A673 (cell line): ENCODE measurements around the gene KDM4B. TPM values are rescaled to one million over a fixed set of nuclear protein-coding genes. Genes with fewer than 3 reads are reported as not detected.
A peak's percentile ranks its signal among the peaks of the same experiment; 100 is the strongest.

Source experiments
- BruUV-seq: library from RNA; stranded (reverse); fragments of 400-500 nt; replicated peaks from 2 replicates; lab custom pipeline; 2021; lab: Mats Ljungman, UMichigan
- CTCF ChIA-PET: fragments of 300-600 bp; sonication (Branson Sonifier 250); formaldehyde crosslinking; loops from one replicate; lab custom pipeline; 2022; ENCODE audit warnings: antibody characterized with exemption; lab: Charles Lee
- POLR2A ChIA-PET: fragments of 300-600 bp; sonication (Branson Sonifier 250); formaldehyde crosslinking; loops from one replicate; lab custom pipeline; 2022; ENCODE audit warnings: antibody characterized with exemption; ENCODE audit not compliant: low non-redundant PET; lab: Charles Lee
- DNase-seq: peaks from one replicate; pipeline ENCODE4 v3.0.0-alpha.2; 2015; ENCODE audit warnings: low spot score
- H3K27ac ChIP-seq: fragments of 200-600 bp; sonication (generic); 2 replicates; pipeline ENCODE4 v1.5.1; 2016; ENCODE audit warnings: mixed run types, low read depth, mild to moderate bottlenecking, mixed read lengths, antibody characterized with exemption, low read length; ENCODE audit not compliant: poor library complexity, severe bottlenecking
- H3K27me3 ChIP-seq: fragments of 200-600 bp; sonication (generic); replicated peaks from 2 replicates; pipeline ENCODE4 v1.6.1; 2017; ENCODE audit warnings: mixed run types, low read depth, mild to moderate bottlenecking, mixed read lengths, antibody characterized with exemption, low read length; ENCODE audit not compliant: insufficient read depth, poor library complexity
- H3K36me3 ChIP-seq: fragments of 200-600 bp; sonication (generic); 2 replicates; pipeline ENCODE4 v1.6.1; 2016; ENCODE audit warnings: mixed run types, mild to moderate bottlenecking, mixed read lengths, antibody characterized with exemption, low read length; ENCODE audit not compliant: insufficient read depth, poor library complexity, severe bottlenecking
- H3K4me1 ChIP-seq: fragments of 200-600 bp; sonication (generic); 2 replicates; pipeline ENCODE4 v1.6.1; 2017; ENCODE audit warnings: mixed run types, mild to moderate bottlenecking, mixed read lengths, antibody characterized with exemption, low read length; ENCODE audit not compliant: insufficient read depth, poor library complexity, severe bottlenecking
- H3K4me3 ChIP-seq: fragments of 200-600 bp; sonication (generic); 2 replicates; pipeline ENCODE4 v1.5.1; 2016; ENCODE audit warnings: low read depth, mixed run types, mild to moderate bottlenecking, mixed read lengths, low read length; ENCODE audit not compliant: poor library complexity, severe bottlenecking
- H3K9me3 ChIP-seq: fragments of 200-600 bp; sonication (generic); 2 replicates; pipeline ENCODE4 v1.6.1; 2016; ENCODE audit warnings: mixed run types, low read depth, mild to moderate bottlenecking, mixed read lengths, antibody characterized with exemption, low read length; ENCODE audit not compliant: poor library complexity, severe bottlenecking
- EZH2 ChIP-seq: fragments of 200-600 bp; sonication (generic); IDR thresholded peaks from 2 replicates; pipeline ENCODE4 v1.6.1; 2017; ENCODE audit warnings: borderline replicate concordance, low read depth, mild to moderate bottlenecking, mixed read lengths, antibody characterized with exemption, low read length; ENCODE audit not compliant: poor library complexity, severe bottlenecking
- intact Hi-C: fragments of 100-400 bp; cut with micrococcal nuclease; formaldehyde crosslinking; loops from one replicate; pipeline ENCODE4 v1.10.0; 2022; ENCODE audit not compliant: unreplicated experiment
- total RNA-seq: library from RNA; stranded (reverse); gene quantifications from 2 replicates; pipeline ENCODE4 v1.2.3, GENCODE V29; 2021
- TF ChIP-seq, protein P1 (sequence below): fragments of 300-800, 200-600 bp; sonication (generic); conservative IDR thresholded peaks from 2 replicates; pipeline ENCODE4 v1.5.1; 2017; ENCODE audit warnings: low read depth, mild to moderate bottlenecking, antibody characterized with exemption, low read length, moderate library complexity, mixed read lengths

KDM4B gene
- total RNA-seq, 1 experiment from 2014 or later, result 30.0 TPM

- no peaks in the 10 kb centered on the region for H3K36me3 ChIP-seq
- peaks cover 64% of the 10 kb centered on the region for H3K4me1 ChIP-seq
- POLR2A ChIA-PET, result no interaction called here
- DNase-seq, result peak; percentile 94
- no peaks in the 10 kb centered on the region for H3K27me3 ChIP-seq
- H3K9me3 ChIP-seq, result no peaks in the 10 kb centered on the region
- H3K4me3 ChIP-seq, result no peak overlapping the region
- CTCF ChIA-PET, result interaction anchor here (0.5 kb wide), 1 partner anchor 25 kb away, joined by 9 read pairs; no protein-coding TSS in a partner anchor
- peak overlapping the region; percentile 100 for H3K27ac ChIP-seq
- TF ChIP-seq EZH2, result no peak
- TF ChIP-seq, protein P1, sequence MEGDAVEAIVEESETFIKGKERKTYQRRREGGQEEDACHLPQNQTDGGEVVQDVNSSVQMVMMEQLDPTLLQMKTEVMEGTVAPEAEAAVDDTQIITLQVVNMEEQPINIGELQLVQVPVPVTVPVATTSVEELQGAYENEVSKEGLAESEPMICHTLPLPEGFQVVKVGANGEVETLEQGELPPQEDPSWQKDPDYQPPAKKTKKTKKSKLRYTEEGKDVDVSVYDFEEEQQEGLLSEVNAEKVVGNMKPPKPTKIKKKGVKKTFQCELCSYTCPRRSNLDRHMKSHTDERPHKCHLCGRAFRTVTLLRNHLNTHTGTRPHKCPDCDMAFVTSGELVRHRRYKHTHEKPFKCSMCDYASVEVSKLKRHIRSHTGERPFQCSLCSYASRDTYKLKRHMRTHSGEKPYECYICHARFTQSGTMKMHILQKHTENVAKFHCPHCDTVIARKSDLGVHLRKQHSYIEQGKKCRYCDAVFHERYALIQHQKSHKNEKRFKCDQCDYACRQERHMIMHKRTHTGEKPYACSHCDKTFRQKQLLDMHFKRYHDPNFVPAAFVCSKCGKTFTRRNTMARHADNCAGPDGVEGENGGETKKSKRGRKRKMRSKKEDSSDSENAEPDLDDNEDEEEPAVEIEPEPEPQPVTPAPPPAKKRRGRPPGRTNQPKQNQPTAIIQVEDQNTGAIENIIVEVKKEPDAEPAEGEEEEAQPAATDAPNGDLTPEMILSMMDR, result no peak
- TSS peak; percentile 56 for BruUV-seq
- intact Hi-C loops, result no loop called here
Measured at GRCh38 chr19:5091018-5091683, 122.2 kb downstream of the KDM4B start.

DNA sequence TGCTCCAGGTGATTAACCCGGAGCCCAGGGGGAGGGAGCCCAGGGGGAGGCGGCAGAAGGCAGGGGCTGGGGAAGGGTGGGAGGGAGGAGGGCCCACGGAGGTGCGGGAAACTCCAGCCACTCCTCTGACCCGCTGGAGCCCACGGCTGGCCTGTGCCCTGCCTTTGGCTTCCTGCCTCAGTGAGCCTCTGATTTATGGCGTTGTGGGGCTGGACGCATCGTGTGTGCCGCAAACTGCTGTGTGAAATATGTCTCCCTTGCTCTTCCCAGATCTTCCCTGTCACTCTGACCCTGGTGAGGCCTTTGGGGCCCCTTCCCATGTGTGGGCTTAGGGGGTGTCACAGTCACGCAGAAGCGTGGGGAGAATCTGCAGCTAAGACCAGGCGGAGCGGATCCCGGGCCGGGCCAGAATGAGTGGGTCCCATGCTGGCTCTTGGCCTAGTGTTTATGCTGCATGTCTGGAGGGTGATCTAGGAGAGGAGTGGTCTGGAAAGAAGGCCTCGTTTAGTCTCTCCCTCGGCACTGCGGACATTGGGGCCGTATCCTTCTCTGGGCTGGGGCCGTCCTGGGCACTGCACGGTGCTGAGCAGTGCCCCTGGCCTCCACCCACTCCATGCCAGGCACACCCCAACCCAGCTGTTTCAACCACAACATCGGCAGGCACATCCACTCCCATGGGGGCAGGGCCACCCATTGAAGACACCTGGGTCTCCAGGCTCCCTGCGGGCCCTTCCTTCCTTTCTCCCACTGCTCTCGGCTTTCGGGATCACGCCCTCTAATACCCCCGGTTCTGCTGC, 123.0 kb downstream of the KDM4B start:
- intact Hi-C loops, result no loop called here
- Histone ChIP-seq H3K36me3 (no peaks in the 10 kb centered on the region), H3K27ac (peak overlapping the region; percentile 100), H3K27me3 (no peaks in the 10 kb centered on the region), H3K4me3 (no peak overlapping the region), H3K9me3 (no peaks in the 10 kb centered on the region), H3K4me1 (peaks cover 68% of the 10 kb centered on the region)
- CTCF ChIA-PET, result no interaction called here
- POLR2A ChIA-PET, result no interaction called here
- TF ChIP-seq EZH2, result no peak
- TF ChIP-seq, protein P1, result no peak
- BruUV-seq, result no TSS peak
- DNase-seq, result no peak

- H3K9me3 ChIP-seq, result no peaks in the 10 kb centered on the region
- no peak for TF ChIP-seq EZH2
- TF ChIP-seq, protein P1, result no peak
- H3K4me3 ChIP-seq, result no peak overlapping the region
- POLR2A ChIA-PET, result no interaction called here
- peaks cover 74% of the 10 kb centered on the region for H3K4me1 ChIP-seq
- peak overlapping the region; percentile 100 for H3K27ac ChIP-seq
- no peak for DNase-seq
- no peaks in the 10 kb centered on the region for H3K27me3 ChIP-seq
- BruUV-seq, result no TSS peak
- CTCF ChIA-PET, result no interaction called here
- H3K36me3 ChIP-seq, result no peaks in the 10 kb centered on the region
- intact Hi-C loops, result no loop called here
Measured at GRCh38 chr19:5092481-5092843, 123.5 kb downstream of the KDM4B start.
